GM06990 (cell line): ENCODE measurements around the gene AMBP.

Experiments
- DNase-seq: peaks from one replicate; pipeline ENCODE4 v3.0.0-alpha.2; 2011; ENCODE audit not compliant: insufficient read length; ENCODE audit errors: extremely low read depth
- H3K27me3 ChIP-seq: replicated peaks from 2 replicates; pipeline ENCODE4 v1.6.0; 2011; ENCODE audit warnings: low read length; ENCODE audit not compliant: control insufficient read depth, insufficient read depth
- H3K36me3 ChIP-seq: 2 replicates; pipeline ENCODE4 v1.5.1; 2011; ENCODE audit warnings: low read length; ENCODE audit not compliant: control insufficient read depth, insufficient read depth
- H3K4me3 ChIP-seq: replicated peaks from 2 replicates; pipeline ENCODE4 v1.5.1; 2011; ENCODE audit warnings: low read depth, mild to moderate bottlenecking, control low read depth, low read length
- TF ChIP-seq, protein P1 (sequence below): IDR thresholded peaks from 2 replicates; pipeline ENCODE4 v1.5.1; 2011; ENCODE audit warnings: low read length, control low read depth, mild to moderate bottlenecking, inconsistent platforms; ENCODE audit not compliant: insufficient read depth, poor library complexity, severe bottlenecking

Gene AMBP

DNA sequence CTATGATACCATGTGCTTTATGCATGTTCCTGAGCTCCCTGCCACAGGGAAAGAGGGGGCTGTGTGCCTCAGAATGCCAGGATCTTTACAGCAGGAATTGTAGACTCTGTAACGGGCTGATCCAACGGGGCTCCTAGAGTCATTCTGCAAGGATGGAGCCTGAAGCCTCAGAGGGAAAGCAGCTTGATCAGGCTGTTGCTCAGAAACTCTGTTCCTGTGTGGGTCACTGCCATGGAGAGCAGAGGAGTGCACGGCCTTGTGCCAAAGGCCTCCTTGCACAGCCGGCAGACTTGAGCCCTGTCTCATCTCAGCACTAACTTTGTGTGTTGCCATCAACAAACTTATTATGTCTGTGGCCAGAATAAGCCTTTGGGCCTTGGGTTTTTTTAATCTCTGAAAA, 51.8 kb downstream of the AMBP start:
- no peak for DNase-seq
- no peaks in the 10 kb centered on the region; the same call in 1 of the 2 replicates for H3K27me3 ChIP-seq
- TF ChIP-seq, protein P1, sequence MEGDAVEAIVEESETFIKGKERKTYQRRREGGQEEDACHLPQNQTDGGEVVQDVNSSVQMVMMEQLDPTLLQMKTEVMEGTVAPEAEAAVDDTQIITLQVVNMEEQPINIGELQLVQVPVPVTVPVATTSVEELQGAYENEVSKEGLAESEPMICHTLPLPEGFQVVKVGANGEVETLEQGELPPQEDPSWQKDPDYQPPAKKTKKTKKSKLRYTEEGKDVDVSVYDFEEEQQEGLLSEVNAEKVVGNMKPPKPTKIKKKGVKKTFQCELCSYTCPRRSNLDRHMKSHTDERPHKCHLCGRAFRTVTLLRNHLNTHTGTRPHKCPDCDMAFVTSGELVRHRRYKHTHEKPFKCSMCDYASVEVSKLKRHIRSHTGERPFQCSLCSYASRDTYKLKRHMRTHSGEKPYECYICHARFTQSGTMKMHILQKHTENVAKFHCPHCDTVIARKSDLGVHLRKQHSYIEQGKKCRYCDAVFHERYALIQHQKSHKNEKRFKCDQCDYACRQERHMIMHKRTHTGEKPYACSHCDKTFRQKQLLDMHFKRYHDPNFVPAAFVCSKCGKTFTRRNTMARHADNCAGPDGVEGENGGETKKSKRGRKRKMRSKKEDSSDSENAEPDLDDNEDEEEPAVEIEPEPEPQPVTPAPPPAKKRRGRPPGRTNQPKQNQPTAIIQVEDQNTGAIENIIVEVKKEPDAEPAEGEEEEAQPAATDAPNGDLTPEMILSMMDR = no peak

DNA sequence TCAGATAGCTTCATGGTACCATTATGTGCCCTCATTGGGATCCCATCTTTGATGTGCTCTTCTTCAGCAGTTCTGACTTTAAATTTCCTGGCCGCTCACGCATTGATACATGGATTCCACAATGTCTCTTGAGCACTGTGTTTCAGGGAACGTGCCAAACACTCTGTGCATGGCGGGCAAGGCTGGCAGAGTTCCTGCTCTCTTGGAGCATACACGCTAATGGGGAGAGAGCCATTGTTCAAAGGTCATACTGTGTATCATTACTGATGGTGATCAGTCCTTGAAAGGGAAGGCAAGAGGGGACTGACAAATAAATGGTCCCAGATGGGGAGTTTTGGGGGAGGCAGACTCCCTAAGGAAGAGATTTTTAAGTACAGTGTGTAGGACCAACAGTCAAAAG, 52.3 kb downstream of the AMBP start:
- H3K36me3 ChIP-seq = no peaks in the 10 kb centered on the region
- H3K4me3 ChIP-seq = no peak overlapping the region
- no peak for DNase-seq
- TF ChIP-seq, protein P1 = no peak
- no peaks in the 10 kb centered on the region; the same call in 1 of the 2 replicates for H3K27me3 ChIP-seq

More for the DNA sequence above, 51.8 kb downstream of the AMBP start:
- Histone ChIP-seq H3K4me3 (no peak overlapping the region), H3K36me3 (no peaks in the 10 kb centered on the region)

DNA sequence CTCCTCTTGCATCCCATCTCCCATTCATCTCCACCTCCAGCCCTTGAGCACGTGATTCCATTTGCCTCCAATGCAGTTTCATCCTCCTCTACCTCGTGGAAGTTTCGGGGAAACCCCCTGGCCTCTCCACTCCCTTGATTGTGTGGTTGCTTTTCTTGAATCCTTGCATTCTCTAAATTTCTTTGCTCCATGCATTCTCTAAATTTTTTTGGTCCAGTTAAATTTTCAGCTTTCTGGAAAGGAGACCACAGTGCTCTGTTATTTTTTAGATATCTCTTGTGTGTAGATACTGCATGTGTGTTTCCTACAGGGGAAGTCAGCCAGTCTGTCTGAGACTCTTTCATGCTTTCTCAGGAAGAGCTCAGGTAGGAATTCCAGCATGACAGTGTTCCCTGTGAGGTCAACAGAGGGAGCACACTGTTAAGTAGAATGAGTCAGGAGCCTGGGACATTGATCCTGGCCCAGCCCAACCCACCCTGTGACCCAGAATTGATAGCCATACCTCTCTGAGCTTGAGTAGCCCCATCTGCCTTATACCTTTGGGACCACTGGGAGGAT, 52.8 kb downstream of the AMBP start:
- TF ChIP-seq, protein P1 = no peak
- Histone ChIP-seq H3K4me3 (no peak overlapping the region), H3K36me3 (no peaks in the 10 kb centered on the region), H3K27me3 (no peaks in the 10 kb centered on the region; the same call in 1 of the 2 replicates)
- no peak for DNase-seq

DNA sequence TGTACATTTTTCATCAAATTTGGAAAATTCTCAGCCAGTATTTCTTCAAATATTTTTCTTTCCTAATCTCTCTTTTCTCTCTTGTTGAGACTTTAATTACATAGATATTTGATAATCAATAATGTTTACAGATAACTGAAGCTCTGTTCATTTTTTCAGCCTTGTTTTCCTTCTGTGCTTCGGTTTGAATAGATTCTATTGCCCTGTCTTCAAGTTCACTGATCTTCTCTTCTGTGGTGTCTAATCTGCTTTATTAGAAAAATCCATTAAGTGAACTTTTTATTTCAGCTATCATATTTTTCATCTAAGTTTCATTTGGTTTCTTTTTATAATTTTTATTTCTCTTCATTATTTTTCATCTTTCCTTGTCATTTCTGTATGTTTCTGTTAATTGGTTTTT, 54.1 kb downstream of the AMBP start:
- Histone ChIP-seq H3K27me3 (no peaks in the 10 kb centered on the region; the same call in 1 of the 2 replicates), H3K36me3 (no peaks in the 10 kb centered on the region), H3K4me3 (no peak overlapping the region)
- TF ChIP-seq, protein P1 = no peak
- no peak for DNase-seq

DNA sequence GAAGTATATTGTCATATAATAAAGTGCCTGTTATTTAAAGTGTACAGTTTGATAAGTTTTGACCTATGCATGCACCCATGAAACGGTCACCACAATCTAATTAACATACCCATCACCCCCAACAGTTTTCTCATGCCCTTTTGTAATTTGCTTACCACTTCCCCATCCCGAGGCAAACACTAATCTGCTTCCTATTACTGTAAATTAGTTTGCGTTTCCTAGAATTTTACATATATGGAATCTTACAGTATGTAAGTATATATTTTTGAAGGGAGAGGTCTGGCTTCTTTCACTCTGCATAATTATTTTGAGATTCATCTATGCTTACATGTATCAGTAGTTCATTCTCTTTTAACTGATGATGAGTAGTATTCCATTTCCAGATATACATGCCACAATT, 56.5 kb downstream of the AMBP start:
- Histone ChIP-seq H3K4me3 (no peak overlapping the region), H3K27me3 (no peaks in the 10 kb centered on the region; the same call in 1 of the 2 replicates), H3K36me3 (no peaks in the 10 kb centered on the region)
- DNase-seq = no peak
- TF ChIP-seq, protein P1 = no peak
